Endodermal cell (in vitro differentiated cells): ENCODE results near the gene RESP18. TPM values are rescaled to one million over a fixed set of nuclear protein-coding genes. Genes with fewer than 3 reads are reported as not detected.

Source experiments
- DNase-seq: peaks from one replicate; pipeline ENCODE4 v3.0.0-alpha.2; 2017
- H3K27ac ChIP-seq: 2 replicates; pipeline ENCODE4 v1.5.1; 2013; ENCODE audit warnings: mild to moderate bottlenecking, low read depth, low read length, moderate library complexity
- H3K27me3 ChIP-seq: 2 replicates; pipeline ENCODE4 v1.6.1; 2013; ENCODE audit warnings: mild to moderate bottlenecking, low read length, moderate library complexity; ENCODE audit not compliant: insufficient read depth, control insufficient read depth, poor library complexity, severe bottlenecking
- H3K36me3 ChIP-seq: 2 replicates; pipeline ENCODE4 v1.7.0; 2013; ENCODE audit warnings: mild to moderate bottlenecking, low read length, moderate library complexity; ENCODE audit not compliant: control insufficient read depth, insufficient read depth
- H3K4me1 ChIP-seq: one replicate; pipeline ENCODE4 v1.7.0; 2013; ENCODE audit warnings: low read length; ENCODE audit not compliant: control insufficient read depth, insufficient read depth
- H3K4me3 ChIP-seq: 2 replicates; pipeline ENCODE4 v1.5.1; 2013; ENCODE audit warnings: mild to moderate bottlenecking, low read length, moderate library complexity
- H3K9ac ChIP-seq: 2 replicates; pipeline ENCODE4 v1.6.1; 2013; ENCODE audit warnings: mild to moderate bottlenecking, low read length, moderate library complexity; ENCODE audit not compliant: poor library complexity, severe bottlenecking; ENCODE audit errors: extremely low read depth
- H3K9me3 ChIP-seq: 2 replicates; pipeline ENCODE4 v1.6.1; 2013; ENCODE audit warnings: mild to moderate bottlenecking, low read length, moderate library complexity; ENCODE audit not compliant: control insufficient read depth
- H3K27ac Mint-ChIP-seq: 2 replicates; pipeline ENCODE4 v1.8.0; 2020; ENCODE audit warnings: mixed read lengths
- H3K27me3 Mint-ChIP-seq: 2 replicates; pipeline ENCODE4 v1.8.0; 2021; ENCODE audit warnings: mild to moderate bottlenecking, mixed read lengths; ENCODE audit not compliant: insufficient read depth
- H3K36me3 Mint-ChIP-seq: 2 replicates; pipeline ENCODE4 v1.8.0; 2020; ENCODE audit warnings: low read depth, mixed read lengths
- H3K4me1 Mint-ChIP-seq: 2 replicates; pipeline ENCODE4 v1.8.0; 2020; ENCODE audit warnings: mixed read lengths
- H3K4me3 Mint-ChIP-seq: 2 replicates; pipeline ENCODE4 v1.8.0; 2020; ENCODE audit warnings: mild to moderate bottlenecking, moderate library complexity, mixed read lengths
- H3K9me3 Mint-ChIP-seq: 2 replicates; pipeline ENCODE4 v1.8.0; 2020; ENCODE audit warnings: mild to moderate bottlenecking, mixed read lengths
- WGBS, 2 experiments: methylation state at CpG; one replicate each; pipeline versions ENCODE4 v1.1.5 to v1.1.7; 2013; ENCODE audit warnings: missing lambda C conversion rate in 2 of 2, mixed read lengths in 1 of 2; ENCODE audit not compliant: insufficient coverage in 1 of 2, insufficient read length in 1 of 2; 5-methylcytosine and 5-hydroxymethylcytosine counted together
- total RNA-seq, 2 donors: library from RNA; stranded (reverse); fragmentation: NEBNext Ultra II Directional in 1 of 2; extraction: Animal tissue kit (Norgen Biotek cat#: 25700) in 1 of 2; gene quantifications; 2 replicates in 1 of 2; 3 replicates in 1 of 2; pipeline ENCODE4 v1.2.1, GENCODE V29; 2021
- TF ChIP-seq, protein P1 (sequence below): fragments of 200-600 bp; sonication (generic); conservative IDR thresholded peaks from 2 replicates; pipeline ENCODE4 v1.5.0; 2021; ENCODE audit warnings: antibody characterized with exemption, mild to moderate bottlenecking

The RESP18 gene
- total RNA-seq, 2 donors from 2014 or later: not detected

DNA sequence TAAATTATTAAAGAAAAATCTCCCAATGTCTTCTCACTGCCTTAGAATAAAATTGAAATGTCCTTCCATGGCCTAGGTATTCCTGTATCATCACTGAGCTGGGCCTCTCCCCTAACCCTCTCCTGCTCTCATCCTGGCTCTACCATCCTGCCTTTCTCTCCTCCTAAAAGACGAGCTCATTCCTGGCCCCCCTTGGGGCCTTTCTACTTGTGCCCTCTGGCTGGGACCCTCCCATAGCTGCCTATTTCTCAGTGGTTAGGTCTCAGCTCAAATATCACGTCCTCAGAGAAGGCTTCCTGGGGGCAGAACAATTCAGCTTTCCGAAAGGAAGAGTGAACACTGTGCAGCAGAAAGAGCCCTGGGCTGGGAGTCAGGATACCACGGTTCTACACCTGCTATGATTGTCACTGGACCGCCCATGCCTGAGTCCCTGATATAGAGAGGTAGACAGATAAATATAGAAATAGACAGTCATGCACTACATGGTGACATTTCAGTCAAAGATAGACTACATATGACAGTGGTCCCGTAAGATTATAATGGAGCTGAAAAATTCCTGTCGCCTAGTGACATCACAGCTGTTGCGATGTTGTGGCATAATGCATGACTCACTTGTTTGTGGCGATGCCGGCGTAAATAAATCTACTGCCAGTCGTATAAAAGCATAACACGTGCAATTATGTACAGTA is 45.8 kb upstream of the RESP18 start:
- Mint-ChIP-seq H3K4me3 (no peak overlapping the region), H3K36me3 (peaks cover 44% of the 10 kb centered on the region), H3K9me3 (no peaks in the 10 kb centered on the region), H3K27ac (no peak overlapping the region), H3K27me3 (no peaks in the 10 kb centered on the region), H3K4me1 (no peaks in the 10 kb centered on the region)
- Histone ChIP-seq H3K4me3 (no peak overlapping the region), H3K27ac (peak overlapping the region; percentile 49), H3K27me3 (no peaks in the 10 kb centered on the region), H3K4me1 (no peaks in the 10 kb centered on the region), H3K9me3 (no peaks in the 10 kb centered on the region), H3K36me3 (peaks cover 37% of the 10 kb centered on the region), H3K9ac (no peak overlapping the region)
- 89 to 94% methylated on average over 11 to 13 of the region's 13 CpGs for WGBS, 2 experiments
- DNase-seq: no peak
- TF ChIP-seq, protein P1, sequence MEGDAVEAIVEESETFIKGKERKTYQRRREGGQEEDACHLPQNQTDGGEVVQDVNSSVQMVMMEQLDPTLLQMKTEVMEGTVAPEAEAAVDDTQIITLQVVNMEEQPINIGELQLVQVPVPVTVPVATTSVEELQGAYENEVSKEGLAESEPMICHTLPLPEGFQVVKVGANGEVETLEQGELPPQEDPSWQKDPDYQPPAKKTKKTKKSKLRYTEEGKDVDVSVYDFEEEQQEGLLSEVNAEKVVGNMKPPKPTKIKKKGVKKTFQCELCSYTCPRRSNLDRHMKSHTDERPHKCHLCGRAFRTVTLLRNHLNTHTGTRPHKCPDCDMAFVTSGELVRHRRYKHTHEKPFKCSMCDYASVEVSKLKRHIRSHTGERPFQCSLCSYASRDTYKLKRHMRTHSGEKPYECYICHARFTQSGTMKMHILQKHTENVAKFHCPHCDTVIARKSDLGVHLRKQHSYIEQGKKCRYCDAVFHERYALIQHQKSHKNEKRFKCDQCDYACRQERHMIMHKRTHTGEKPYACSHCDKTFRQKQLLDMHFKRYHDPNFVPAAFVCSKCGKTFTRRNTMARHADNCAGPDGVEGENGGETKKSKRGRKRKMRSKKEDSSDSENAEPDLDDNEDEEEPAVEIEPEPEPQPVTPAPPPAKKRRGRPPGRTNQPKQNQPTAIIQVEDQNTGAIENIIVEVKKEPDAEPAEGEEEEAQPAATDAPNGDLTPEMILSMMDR: no peak

DNA sequence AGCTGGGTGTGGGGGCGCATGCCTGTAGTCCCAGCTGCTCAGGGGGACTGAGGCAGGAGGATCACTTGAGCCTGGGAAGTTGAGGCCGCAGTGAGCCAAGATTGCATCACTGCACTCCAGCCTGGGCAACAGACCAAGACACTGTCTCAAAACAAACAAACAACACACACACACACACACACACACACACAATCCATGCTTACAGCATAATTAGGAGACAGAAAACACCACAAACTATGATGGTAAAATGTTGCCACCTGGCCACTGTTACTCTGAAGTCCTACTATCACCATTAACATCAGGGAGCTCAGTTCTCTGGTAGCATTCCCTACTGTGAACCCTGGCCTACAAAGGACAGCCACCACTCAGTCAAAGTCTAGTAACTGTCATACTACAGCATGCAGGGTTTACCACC is 36.9 kb upstream of the RESP18 start:
- no peak overlapping the region for H3K4me3 ChIP-seq
- H3K4me1 Mint-ChIP-seq: peaks cover 7% of the 10 kb centered on the region
- no peak overlapping the region for H3K4me3 Mint-ChIP-seq
- TF ChIP-seq, protein P1: no peak
- DNase-seq: no peak
- no peak overlapping the region for H3K27ac ChIP-seq
- H3K27me3 Mint-ChIP-seq: no peaks in the 10 kb centered on the region
- 43 to 88% methylated on average over 1 to 2 of the region's 2 CpGs for WGBS, 2 experiments
- no peaks in the 10 kb centered on the region for H3K4me1 ChIP-seq
- peaks cover 4% of the 10 kb centered on the region for H3K36me3 ChIP-seq
- H3K9me3 ChIP-seq: no peaks in the 10 kb centered on the region
- H3K27ac Mint-ChIP-seq: no peak overlapping the region
- no peak overlapping the region for H3K9ac ChIP-seq
- H3K36me3 Mint-ChIP-seq: peaks cover 11% of the 10 kb centered on the region
- H3K9me3 Mint-ChIP-seq: no peaks in the 10 kb centered on the region
- no peaks in the 10 kb centered on the region for H3K27me3 ChIP-seq

DNA sequence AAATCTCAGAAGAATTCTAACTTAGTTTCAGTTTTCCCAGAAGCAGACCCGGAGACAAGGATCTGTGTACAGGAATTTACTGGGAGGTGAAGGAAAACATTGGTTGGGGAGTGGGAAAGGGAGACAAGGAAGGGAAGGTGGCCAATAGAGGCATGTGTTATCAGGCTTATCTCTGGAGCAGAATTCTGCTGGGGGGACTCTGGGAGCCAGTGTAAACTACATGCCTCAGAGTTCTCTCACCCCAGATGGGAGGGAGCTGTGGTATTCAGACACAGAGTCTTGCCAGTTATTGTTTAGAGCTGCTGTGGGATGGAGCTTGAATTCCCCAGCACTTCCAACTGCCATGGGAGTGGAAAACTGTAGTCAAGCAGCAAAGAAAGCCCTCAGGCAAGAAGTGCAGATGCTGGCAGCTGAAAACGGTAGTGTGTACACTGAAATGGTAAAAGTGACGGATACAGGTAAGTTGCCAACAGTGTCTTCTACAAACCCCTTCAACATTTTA is 36.2 kb upstream of the RESP18 start:
- H3K4me3 ChIP-seq: no peak overlapping the region
- no peaks in the 10 kb centered on the region for H3K4me1 ChIP-seq
- H3K9me3 ChIP-seq: no peaks in the 10 kb centered on the region
- H3K27ac ChIP-seq: no peak overlapping the region
- H3K9ac ChIP-seq: no peak overlapping the region
- Mint-ChIP-seq H3K27me3 (peaks cover 2% of the 10 kb centered on the region), H3K4me3 (no peak overlapping the region), H3K9me3 (no peaks in the 10 kb centered on the region), H3K36me3 (peaks cover 4% of the 10 kb centered on the region), H3K4me1 (peaks cover 7% of the 10 kb centered on the region), H3K27ac (no peak overlapping the region)
- peaks cover 4% of the 10 kb centered on the region for H3K36me3 ChIP-seq
- H3K27me3 ChIP-seq: no peaks in the 10 kb centered on the region
- DNase-seq: no peak
- WGBS, 2 experiments: 82 to 100% methylated on average over 1 to 3 of the region's 3 CpGs
- TF ChIP-seq, protein P1: no peak
